ENCODE measurements around the gene CAD.

CAD gene

DNA sequence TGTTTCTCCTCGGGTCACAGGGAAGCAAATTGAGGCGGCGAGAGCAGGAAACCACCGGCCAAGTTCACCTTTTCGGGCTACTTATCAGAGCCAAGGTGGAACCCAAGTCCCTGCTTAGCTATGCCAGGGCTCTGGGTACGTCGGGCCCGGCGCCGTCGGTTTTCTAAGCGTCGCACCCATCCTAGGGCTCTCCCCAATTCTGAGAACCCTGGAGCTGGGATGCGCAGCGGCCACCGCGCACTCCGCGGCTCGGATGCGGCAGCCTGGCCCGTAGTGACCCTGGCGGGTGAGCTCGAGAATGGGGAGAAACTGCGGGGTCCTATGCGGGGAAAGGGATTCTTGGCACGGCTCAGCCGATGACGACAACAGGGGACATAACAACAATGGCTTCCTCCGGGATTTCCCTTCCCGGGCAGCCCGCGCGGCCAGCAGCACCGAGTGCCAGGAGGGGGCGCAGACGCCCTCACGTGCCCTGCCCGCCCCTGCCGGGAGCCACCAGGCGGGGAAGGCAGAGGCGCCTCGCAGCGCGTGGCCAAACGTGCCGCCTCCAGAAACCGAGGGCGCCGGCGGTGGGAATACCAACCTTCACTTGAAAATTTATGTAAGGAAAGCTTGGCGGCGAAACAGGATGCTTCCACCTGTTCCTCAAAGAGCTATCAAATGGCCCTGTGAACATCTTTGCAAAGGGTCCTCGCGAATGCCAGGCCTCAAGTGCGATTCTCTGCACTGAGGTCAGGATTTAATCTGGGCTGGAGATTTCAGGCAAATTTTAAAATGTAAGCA, 47.8 kb downstream of the CAD start:
- TF ChIP-seq GATA2 (IDR thresholded peaks at IDR 0.05; ENCODE audit: low read depth, low read length) (no peak), GATA3 (IDR thresholded peaks at IDR 0.05; ENCODE audit: low read depth, low read length) (no peak)

DNA sequence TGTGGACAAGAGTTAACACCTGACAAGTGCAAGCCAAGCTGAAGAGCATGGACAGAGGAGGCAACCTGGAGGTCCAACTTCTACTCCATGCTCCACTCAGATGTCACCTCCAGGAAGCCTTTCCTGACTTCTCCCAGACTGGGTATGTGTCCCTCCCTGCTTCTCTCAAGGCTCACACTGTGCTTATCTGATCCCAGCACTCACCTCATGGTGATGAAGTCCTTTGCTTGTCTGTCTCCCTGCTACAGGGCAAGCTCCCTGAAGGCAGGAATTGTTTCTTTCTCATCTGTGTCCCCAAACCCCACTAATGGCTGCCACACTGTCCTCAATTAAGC, 48.3 kb downstream of the CAD start:
- TF ChIP-seq GATA3 (IDR thresholded peaks at IDR 0.05; ENCODE audit: low read depth, low read length) = no peak
- TF ChIP-seq GATA2 (IDR thresholded peaks at IDR 0.05; ENCODE audit: low read depth, low read length) = no peak

DNA sequence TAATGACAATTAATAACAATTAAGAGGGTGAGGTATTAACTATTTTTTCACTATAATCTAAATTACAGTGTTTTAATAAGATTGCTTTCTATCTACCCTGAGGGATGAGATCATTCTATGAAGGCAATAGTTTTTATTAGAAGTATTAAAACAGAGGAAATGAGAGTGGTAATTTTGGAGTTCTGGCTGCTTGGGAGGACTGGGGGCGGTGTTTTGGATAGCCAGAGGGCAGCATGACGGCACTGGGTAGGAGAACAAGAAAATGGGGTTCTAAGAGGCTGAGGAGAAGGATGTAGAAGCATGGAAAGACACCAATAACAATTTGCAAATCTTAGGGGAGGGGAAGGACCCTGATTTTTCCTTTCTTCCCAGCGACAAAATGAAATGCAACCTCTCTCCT, 53.0 kb downstream of the CAD start:
- TF ChIP-seq GATA3 (IDR thresholded peaks at IDR 0.05; ENCODE audit: low read depth, low read length) (no peak), GATA2 (IDR thresholded peaks at IDR 0.05; ENCODE audit: low read depth, low read length) (no peak)

DNA sequence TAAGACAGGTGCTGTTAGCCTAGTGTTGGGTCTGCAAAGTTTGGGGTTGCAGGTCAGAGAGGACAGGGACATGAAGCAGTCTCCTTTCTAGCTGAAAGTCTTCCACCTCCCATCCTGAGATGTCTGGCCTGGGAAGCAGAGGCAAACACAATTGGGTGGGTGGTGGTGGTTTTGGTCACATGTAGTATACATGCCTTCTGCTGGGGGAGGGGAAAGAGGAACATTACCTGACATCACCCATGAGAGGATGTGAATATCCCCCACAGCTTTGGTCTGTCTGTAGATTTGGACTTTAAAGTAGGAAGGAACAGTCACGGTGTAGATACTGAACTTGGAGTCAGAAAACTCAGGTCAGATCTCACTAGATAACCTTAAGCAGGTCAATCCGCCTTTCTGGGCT, 53.5 kb downstream of the CAD start:
- TF ChIP-seq GATA2 (IDR thresholded peaks at IDR 0.05; ENCODE audit: low read depth, low read length) = no peak
- TF ChIP-seq GATA3 (IDR thresholded peaks at IDR 0.05; ENCODE audit: low read depth, low read length) = no peak

DNA sequence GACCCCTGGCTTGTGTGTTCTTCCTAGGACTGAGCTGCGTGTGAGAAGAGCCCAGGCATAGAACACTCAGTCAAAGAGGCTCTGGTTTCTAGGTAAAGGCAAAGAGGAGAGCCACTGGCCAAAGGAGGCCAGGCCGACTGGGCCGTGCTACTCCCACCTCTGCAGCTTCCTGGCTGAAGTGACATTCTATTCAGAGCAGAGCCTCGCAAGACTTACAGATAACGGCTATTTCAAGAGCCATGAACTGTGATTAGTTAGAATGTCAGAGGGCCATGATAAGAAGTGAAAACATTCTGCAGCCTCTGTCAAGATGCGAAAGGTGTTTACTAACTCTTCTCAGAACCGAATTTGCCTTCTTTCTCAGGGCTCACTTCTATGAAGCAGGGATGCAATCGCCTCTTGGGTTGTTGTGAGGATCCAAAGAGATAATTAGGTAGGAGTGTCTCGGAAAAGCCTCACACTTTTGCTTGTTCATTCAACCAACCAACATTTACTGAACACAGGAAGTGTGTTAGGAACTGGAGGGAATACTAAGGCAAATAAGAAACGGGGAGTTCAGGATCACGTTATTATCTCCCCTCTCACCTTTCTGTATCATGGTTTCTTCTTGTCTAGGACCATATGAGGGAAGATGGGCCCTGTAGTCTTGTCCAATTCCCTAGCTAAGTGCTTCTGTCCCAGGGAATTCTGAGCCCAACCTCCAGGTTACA, 54.6 kb downstream of the CAD start:
- TF ChIP-seq GATA3 (IDR thresholded peaks at IDR 0.05; ENCODE audit: low read depth, low read length) (no peak), GATA2 (IDR thresholded peaks at IDR 0.05; ENCODE audit: low read depth, low read length) (no peak)

DNA sequence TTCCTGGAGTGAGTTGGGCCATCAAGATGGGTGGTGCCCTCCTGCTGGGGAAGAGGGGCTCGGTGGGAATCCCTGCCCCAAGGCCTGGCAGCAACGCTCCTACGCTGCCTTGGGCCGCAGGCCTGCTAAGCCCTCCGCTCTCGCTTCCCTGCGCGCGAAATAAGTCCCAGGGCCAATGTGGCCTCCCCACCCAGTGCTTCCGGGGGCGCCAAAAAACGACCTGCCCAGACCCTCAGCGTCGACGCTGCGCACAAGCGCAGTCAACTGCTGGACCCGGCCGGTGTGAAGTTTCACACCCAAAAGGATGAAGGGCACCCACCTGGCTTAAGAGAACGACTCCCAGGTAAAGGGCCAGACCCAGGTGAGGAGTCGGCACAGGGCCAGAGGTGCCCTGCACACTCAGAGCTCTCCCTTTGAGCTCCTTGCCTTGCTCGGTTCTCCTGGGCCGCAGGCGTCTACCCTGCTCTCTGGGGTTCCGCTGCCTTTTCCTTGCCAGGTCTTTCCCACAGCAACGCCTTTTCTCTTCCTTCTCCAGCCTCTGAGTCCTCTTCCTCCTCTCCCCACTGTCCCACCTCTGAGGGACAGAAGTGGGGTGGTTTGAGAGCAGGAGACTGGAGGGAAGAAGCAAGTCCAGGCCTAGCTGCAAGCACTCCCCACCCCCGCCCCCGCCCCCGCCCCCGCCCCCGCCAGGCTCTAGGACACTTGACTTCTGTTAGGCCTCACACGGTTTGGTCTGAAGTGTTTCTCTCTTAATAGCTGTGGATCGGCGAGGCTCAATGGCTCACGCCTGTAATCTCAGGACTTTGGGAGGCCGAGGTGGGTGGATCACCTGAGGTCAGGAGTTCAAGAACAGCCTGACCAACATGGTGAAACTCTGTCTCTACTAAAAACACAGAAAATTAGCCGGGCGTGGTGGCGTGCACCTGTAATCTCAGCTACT, 58.3 kb downstream of the CAD start, which contains the start of gene DNAJC5G:
Gene DNAJC5G, plus strand, starts transcription at position 223 of the 940 bp plus-strand sequence. CDS start 1,296 bp downstream, outside the sequence.
- TF ChIP-seq GATA2 (IDR thresholded peaks at IDR 0.05; ENCODE audit: low read depth, low read length) (no peak), GATA3 (IDR thresholded peaks at IDR 0.05; ENCODE audit: low read depth, low read length) (no peak)

DNA sequence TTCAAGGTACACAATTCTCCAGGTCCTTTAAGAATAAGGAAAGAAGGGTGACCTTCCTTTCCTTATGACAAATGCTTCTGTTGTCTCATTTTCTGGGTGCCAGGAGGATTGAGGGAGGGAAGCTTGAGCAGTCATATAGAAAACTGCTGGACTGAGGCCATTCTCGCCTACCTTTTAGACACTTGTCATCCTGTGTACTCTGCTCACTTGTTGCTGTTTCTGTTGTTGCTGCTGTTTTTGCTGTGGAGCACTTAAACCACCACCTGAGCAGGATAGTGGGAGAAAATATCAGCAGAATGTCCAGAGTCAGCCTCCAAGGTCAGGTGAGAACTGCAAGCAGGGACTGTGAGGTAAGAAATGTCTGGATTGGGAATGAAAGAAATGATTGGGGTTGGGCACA, 60.8 kb downstream of the CAD start:
- no peak for TF ChIP-seq GATA3 (IDR thresholded peaks at IDR 0.05; ENCODE audit: low read depth, low read length)
- no peak for TF ChIP-seq GATA2 (IDR thresholded peaks at IDR 0.05; ENCODE audit: low read depth, low read length)

DNA sequence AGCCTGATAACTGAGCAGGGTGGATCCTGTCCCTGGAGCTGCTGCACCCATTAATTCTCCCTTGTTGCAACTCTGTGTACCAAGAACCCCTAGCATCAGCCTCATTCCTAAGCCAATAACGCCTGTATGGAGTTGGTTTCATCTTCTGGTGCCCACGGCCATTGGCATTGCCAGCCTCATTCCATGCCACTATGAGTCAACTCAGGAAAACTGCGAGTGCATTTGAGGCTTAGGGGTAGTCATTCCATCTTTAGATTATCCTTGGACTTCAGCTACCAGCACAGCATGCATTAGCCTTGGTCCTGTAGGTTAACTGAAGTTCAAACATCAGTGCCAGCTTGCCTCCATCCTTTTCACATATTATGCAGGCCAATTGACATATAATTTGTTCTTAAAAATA, 63.7 kb downstream of the CAD start:
- no peak for TF ChIP-seq GATA2 (IDR thresholded peaks at IDR 0.05; ENCODE audit: low read depth, low read length)
- no peak for TF ChIP-seq GATA3 (IDR thresholded peaks at IDR 0.05; ENCODE audit: low read depth, low read length)

DNA sequence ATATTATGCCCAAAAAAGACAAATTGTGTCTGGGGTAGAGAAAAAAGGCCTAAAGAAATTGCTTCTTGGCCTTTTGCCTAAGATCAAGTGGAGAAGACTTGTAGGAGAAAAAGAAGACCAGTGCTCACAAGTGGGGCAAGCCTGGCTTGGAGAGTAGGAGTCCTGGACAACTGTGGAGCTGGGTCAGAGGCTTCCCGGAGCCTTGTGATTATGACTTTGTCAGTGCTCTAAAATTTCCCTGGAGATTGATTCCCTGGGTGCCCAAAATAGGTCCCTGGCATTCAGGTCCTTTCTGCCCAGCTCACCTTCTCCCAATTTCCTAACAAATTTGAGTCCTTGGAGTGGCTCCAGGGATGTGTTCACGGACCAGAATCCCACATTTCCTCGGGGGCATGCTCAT, 64.3 kb downstream of the CAD start:
- no peak for TF ChIP-seq GATA2 (IDR thresholded peaks at IDR 0.05; ENCODE audit: low read depth, low read length)
- TF ChIP-seq GATA3 (IDR thresholded peaks at IDR 0.05; ENCODE audit: low read depth, low read length) = no peak

DNA sequence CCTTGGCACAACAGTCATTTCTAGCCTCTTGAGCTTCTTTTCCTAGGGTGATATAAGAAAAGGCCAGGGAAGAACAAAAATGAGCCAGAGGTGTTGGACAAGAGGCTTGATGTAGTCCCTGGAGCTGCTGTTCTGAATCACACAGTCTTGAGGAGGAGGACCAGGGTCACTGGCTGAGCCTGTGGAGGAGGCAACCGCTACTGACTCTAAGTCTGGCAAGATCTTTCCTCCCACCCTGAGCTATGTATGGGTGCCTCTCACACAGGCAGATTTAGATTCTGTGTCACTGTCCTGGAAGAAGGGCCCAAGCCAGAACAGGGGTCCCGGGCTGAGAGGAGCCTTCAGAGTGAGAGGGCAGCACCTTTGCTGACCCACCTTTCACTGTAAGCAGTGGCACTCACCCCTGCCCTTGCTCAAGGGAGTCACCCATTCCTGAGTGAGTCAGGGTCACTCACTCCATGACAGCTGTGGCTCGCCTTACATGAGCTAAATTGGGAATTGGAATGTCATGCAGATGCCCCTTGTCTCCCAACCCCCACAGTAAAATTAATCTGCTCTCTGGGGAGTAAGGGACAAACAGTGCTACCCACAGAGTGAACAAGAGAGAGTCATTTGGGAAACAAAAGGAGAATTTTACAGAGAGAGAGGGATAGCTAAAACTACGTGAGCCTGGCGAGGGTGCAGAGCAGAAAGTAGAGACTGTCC, 64.8 kb downstream of the CAD start, which contains the start of gene TRIM54:
Gene TRIM54, plus strand, starts transcription at position 575 of the 705 bp plus-strand sequence. CDS start 303 bp downstream, outside the sequence.
- TF ChIP-seq GATA2 (IDR thresholded peaks at IDR 0.05; ENCODE audit: low read depth, low read length) = no peak
- TF ChIP-seq GATA3 (IDR thresholded peaks at IDR 0.05; ENCODE audit: low read depth, low read length) = no peak

DNA sequence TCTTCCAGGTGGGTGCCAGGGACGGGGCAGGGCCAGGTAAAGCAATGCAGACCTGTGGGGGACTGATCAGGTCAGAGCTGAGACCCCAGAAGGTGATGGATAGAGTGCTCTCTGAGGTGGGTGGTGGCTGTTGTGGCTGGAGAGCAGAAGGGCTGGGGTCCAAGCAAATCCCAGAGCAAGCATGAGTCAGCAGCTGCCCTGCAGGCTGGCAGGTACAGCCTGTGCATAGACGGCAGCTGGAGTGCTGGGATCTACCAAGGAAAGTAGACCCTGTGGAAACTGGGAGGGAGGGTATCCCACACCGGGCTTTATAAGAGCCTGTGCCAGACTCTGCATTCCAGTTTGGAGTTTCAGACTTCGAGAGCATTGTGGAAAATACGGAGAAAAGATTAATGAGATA, 65.7 kb downstream of the CAD start:
- no peak for TF ChIP-seq GATA2 (IDR thresholded peaks at IDR 0.05; ENCODE audit: low read depth, low read length)
- no peak for TF ChIP-seq GATA3 (IDR thresholded peaks at IDR 0.05; ENCODE audit: low read depth, low read length)

DNA sequence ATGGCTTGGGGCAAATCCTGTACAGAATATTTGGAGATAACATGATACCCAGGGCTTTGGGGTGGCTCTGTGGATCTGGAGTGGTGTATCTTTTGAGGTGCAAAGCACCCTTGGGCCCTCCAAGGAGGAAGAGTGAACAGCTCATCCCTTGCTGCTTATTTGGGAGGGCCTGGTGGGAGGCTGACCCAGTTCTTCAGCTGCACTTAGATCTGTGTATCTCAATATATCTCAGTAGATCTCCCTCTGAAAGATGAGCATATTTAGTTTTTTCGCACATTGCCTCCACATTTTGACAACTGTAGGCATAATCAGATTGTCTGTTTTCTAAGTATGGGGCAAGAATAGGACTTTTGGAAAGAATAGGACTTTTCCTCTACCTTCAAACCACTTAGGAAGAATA, 67.8 kb downstream of the CAD start:
- TF ChIP-seq GATA2 (IDR thresholded peaks at IDR 0.05; ENCODE audit: low read depth, low read length) (no peak), GATA3 (IDR thresholded peaks at IDR 0.05; ENCODE audit: low read depth, low read length) (no peak)

DNA sequence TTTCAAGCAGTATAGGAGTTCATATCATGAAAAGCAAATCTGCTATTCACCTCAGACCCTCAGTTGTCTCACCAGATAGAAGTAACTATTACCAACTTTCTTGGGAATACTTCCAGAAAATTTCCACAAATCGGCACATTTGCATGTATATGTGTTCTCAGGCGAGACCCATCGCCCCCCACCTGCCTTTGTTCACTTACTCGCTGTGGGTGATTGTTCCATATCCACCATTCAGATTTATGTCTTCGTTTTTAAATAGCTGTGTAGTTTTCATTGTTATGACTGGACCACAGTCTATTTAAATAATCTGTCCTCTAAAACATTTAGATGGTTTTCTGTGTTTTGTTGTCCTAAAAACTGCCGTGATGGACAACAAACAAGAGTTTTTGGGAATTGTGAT, 68.3 kb downstream of the CAD start:
- TF ChIP-seq GATA2 (IDR thresholded peaks at IDR 0.05; ENCODE audit: low read depth, low read length) (no peak), GATA3 (IDR thresholded peaks at IDR 0.05; ENCODE audit: low read depth, low read length) (no peak)

Data from SH-SY5Y (cell line).